SH-SY5Y (cell line): ENCODE data around the gene ELP6.

Source experiments
- GATA2 ChIP-seq: IDR thresholded peaks from 2 replicates; pipeline ENCODE4 v1.6.1; 2011; ENCODE audit warnings: mild to moderate bottlenecking, low read depth, low read length
- GATA3 ChIP-seq: IDR thresholded peaks from 2 replicates; pipeline ENCODE4 v1.6.1; 2011; ENCODE audit warnings: low read depth, mild to moderate bottlenecking, low read length, moderate library complexity

GRCh38 chr3:47523310-47524073, 10.0 kb upstream of the ELP6 start:
- TF ChIP-seq GATA3 (no peak), GATA2 (no peak)
